GM12865 (cell line): ENCODE results near the gene HINT1.
"Not testable (repeated sequence)": the region's sequence is repeated elsewhere in the genome, so short reads cannot be mapped to it uniquely, and the experiment has no call there.

Experiments used
- DNase-seq: peaks from one replicate; pipeline ENCODE4 v3.0.0; 2010; ENCODE audit warnings: low read depth
- H3K4me3 ChIP-seq: 2 replicates; pipeline ENCODE4 v1.5.1; 2011; ENCODE audit warnings: mild to moderate bottlenecking, low read depth, low read length, control low read depth
- TF ChIP-seq, protein P1 (sequence below): IDR thresholded peaks from 2 replicates; pipeline ENCODE4 v1.5.1; 2011; ENCODE audit warnings: low read length, control low read depth, low read depth, inconsistent platforms; ENCODE audit not compliant: insufficient read depth; ENCODE audit errors: missing control alignments

HINT1 gene

GRCh38 chr5:131147258-131147657 lies 17.8 kb downstream of the HINT1 start:
- no peak for DNase-seq
- no peak overlapping the region for H3K4me3 ChIP-seq
- TF ChIP-seq, protein P1, sequence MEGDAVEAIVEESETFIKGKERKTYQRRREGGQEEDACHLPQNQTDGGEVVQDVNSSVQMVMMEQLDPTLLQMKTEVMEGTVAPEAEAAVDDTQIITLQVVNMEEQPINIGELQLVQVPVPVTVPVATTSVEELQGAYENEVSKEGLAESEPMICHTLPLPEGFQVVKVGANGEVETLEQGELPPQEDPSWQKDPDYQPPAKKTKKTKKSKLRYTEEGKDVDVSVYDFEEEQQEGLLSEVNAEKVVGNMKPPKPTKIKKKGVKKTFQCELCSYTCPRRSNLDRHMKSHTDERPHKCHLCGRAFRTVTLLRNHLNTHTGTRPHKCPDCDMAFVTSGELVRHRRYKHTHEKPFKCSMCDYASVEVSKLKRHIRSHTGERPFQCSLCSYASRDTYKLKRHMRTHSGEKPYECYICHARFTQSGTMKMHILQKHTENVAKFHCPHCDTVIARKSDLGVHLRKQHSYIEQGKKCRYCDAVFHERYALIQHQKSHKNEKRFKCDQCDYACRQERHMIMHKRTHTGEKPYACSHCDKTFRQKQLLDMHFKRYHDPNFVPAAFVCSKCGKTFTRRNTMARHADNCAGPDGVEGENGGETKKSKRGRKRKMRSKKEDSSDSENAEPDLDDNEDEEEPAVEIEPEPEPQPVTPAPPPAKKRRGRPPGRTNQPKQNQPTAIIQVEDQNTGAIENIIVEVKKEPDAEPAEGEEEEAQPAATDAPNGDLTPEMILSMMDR: no peak

GRCh38 chr5:131142970-131143617 lies 22.0 kb downstream of the HINT1 start:
- TF ChIP-seq, protein P1: no peak
- H3K4me3 ChIP-seq: no peak overlapping the region
- DNase-seq: no peak

DNA sequence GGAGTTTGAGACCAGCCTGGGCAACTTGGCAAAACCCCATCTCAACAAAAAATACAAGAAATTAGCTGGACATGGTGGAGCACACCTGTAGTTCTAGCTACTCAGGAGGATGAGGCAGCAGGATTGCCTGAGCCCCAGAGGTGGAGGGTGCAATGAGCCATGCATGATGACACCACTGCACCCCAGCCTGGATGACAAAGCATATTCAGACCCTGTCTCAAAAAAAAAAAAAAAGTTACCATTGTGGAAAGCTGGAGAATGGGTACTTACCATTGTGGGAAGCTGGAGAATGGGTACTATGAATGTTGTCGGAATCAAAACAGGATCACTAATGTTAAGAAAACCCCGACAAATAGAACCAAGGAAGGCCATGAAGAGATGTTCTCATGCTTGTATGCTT lies 25.7 kb downstream of the HINT1 start:
- TF ChIP-seq, protein P1: no peak
- DNase-seq: no peak
- no peak overlapping the region for H3K4me3 ChIP-seq

GRCh38 chr5:131138406-131138805 lies 26.6 kb downstream of the HINT1 start:
- DNase-seq, H3K4me3 ChIP-seq: not testable (repeated sequence)

- not testable (repeated sequence) for H3K4me3 ChIP-seq, DNase-seq
Observed at GRCh38 chr5:131133091-131133490, 32.0 kb downstream of the HINT1 start.

DNA sequence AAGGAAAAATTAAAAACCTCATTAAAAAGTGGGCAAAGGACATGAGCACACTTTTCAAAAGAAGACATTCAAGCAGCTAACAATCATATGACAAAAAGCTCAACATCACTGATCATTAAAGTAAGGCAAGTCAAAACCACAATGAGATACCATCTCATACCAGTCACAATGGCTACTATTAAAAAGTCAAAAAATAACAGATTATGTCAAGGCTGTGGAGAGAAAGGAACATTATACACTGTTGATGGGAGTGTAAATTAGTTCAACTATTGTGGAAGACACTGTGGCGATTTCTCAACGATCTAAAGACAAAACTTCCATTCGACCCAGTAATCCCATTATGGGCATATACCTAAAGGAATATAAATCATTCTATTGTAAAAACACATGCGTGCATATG lies 35.8 kb downstream of the HINT1 start:
- TF ChIP-seq, protein P1: no peak
- no peak overlapping the region for H3K4me3 ChIP-seq
- DNase-seq: no peak

DNA sequence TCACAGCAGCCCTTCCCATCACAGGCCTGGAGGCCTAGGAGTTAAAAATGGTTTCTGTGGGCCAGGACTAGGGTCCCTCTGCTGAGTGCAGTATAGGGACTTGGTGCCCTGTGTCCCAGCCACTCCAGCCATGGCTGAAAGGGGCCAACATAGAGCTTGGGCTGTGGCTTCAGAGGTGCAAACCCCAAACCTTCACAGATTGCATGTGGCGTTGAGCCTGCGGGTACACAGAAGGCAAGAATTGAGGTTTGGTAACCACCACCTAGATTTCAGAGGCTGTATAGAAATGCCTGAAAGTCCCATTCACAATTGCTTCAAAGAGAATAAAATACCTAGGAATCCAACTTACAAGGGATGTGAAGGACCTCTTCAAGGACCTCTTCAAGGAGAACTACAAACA lies 37.8 kb downstream of the HINT1 start:
- not testable (repeated sequence) for H3K4me3 ChIP-seq, DNase-seq

- DNase-seq: no peak
- TF ChIP-seq, protein P1: no peak
- no peak overlapping the region for H3K4me3 ChIP-seq
Observed at GRCh38 chr5:131114754-131115153, 50.3 kb downstream of the HINT1 start.

- H3K4me3 ChIP-seq: no peak overlapping the region
- TF ChIP-seq, protein P1: no peak
- DNase-seq: no peak
Observed at GRCh38 chr5:131112424-131112823, 52.6 kb downstream of the HINT1 start.
